Esophagus muscularis mucosa (tissue), 4 donors: Measurements from ENCODE around the gene DCP1B. TPM values are rescaled to one million over a fixed set of nuclear protein-coding genes. Genes with fewer than 3 reads are reported as not detected.

ENCODE experiments used
- DNase-seq: peaks from one replicate; pipeline ENCODE4 v3.0.0-alpha.2; 2017; ENCODE audit errors: extremely low spot score
- H3K27ac ChIP-seq, 4 donors: fragments of 200-600 bp; sonication (generic); replicated peaks in 1 of 4; 1 replicate in 3 of 4; 2 replicates in 1 of 4; pipeline ENCODE4 v1.5.1; 2016 to 2019; ENCODE audit warnings: mild to moderate bottlenecking in 1 of 4
- H3K27me3 ChIP-seq, 4 donors: fragments of 200-600 bp; sonication (generic); one replicate each; pipeline versions ENCODE4 v1.5.1 to v1.6.0; 2016 to 2019
- H3K36me3 ChIP-seq, 4 donors: fragments of 200-600 bp; sonication (generic); one replicate each; pipeline ENCODE4 v1.5.1; 2016 to 2019
- H3K4me1 ChIP-seq, 4 donors: fragments of 200-600 bp; sonication (generic); one replicate each; pipeline ENCODE4 v1.5.1; 2016 to 2019
- H3K4me3 ChIP-seq, 4 donors: fragments of 200-600 bp; sonication (generic); 1 replicate in 2 of 4; 2 replicates in 2 of 4; pipeline ENCODE4 v1.5.1; 2016 to 2019; ENCODE audit warnings: mild to moderate bottlenecking in 4 of 4, moderate library complexity in 1 of 4
- H3K9me3 ChIP-seq, 4 donors: fragments of 200-600 bp; sonication (generic); 1 replicate in 3 of 4; 2 replicates in 1 of 4; pipeline ENCODE4 v1.5.1; 2016 to 2019
- EP300 ChIP-seq: sonication (generic); formaldehyde crosslinking; IDR thresholded peaks from one replicate; pipeline ENCODE4 v1.6.1; 2017; ENCODE audit warnings: antibody characterized with exemption
- POLR2A ChIP-seq: fragments of 450-650 bp; IDR thresholded peaks from one replicate; pipeline ENCODE4 v1.6.1; 2017; ENCODE audit warnings: antibody characterized with exemption, moderate library complexity, mild to moderate bottlenecking, low read depth
- POLR2AphosphoS5 ChIP-seq, 2 donors: sonication (generic); formaldehyde crosslinking; IDR thresholded peaks; one replicate each; pipeline ENCODE4 v1.6.1; 2017; ENCODE audit warnings: antibody characterized with exemption in 2 of 2
- WGBS: methylation state at CpG from one replicate; pipeline ENCODE4 v1.1.5; 2018; 5-methylcytosine and 5-hydroxymethylcytosine counted together
- intact Hi-C: fragments of 100-400 bp; cut with DNase I; formaldehyde crosslinking; loops from one replicate; pipeline ENCODE4 v1.15.1; 2023
- total RNA-seq, 4 donors: library from RNA; depleted of rRNA; stranded (reverse); fragments of >200 nt; gene quantifications; one replicate each; pipeline versions ENCODE4 v1.1.0 to v1.2.1, GENCODE V29; 2016
- TF ChIP-seq, protein P1 (sequence below), 3 experiments: fragments of 200-600 bp in 2 of 3; fragments of 450-650 bp in 1 of 3; sonication (generic) in 2 of 3; IDR thresholded peaks; one replicate each; pipeline ENCODE4 v1.5.1; 2017 to 2019; ENCODE audit warnings: antibody characterized with exemption in 3 of 3, mild to moderate bottlenecking in 2 of 3, moderate library complexity in 1 of 3

The DCP1B gene
- total RNA-seq, 4 donors from 2014 or later, result 22.0 to 26.5 (median 24.4) TPM

DNA sequence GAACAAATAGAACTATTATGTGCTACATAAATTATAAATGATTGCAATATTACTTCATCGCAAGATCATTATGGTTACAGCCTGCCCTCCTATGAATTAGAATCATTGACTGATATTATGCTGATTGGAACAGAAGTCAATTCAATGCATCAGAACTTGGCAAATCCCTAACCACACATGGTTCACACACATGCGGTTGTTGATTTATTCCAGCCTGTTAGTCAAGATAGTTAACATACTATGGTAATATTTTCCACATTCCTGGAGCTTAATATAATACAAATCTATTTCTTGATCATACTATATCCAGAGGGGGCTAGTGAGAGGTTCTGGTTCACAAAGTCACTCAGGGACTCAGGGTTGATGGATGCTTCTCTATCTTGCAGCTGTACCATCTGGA, 38.8 kb upstream of the DCP1B start:
- intact Hi-C loops, result no loop called here
- WGBS, result 85% methylated on average over 2 of the region's 2 CpGs
- H3K4me3 ChIP-seq, result no peak overlapping the region

DNA sequence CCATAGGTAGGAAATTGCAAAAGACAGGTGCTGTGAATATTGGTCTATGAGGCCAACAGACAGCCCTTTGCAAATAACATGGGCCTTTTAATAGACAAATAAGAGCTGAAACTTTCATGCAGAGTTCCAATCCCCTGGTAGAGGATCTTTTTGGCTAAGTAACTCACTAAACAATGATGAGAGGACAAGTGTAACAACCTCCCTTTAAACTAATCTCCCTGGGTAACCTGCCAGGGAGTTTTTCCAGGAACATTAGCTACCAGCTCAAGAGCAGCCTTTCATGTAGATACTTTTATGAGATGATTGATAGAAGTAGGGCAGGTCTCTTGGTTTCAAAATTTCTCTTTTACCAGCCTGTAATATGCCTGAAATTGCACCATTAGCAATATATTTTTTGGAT, 34.8 kb upstream of the DCP1B start:
- peak overlapping the region in 1 of 4 donors; percentile 0 for H3K27ac ChIP-seq

More for the DNA sequence above, 38.8 kb upstream of the DCP1B start:
- DNase-seq, result no peak
- Histone ChIP-seq H3K36me3 (peaks cover 0 to 4% (median 0%) of the 10 kb centered on the region in 4 donors), H3K4me1 (peaks cover 0 to 10% (median 8%) of the 10 kb centered on the region in 4 donors), H3K27me3 (no peaks in the 10 kb centered on the region), H3K9me3 (no peaks in the 10 kb centered on the region), H3K27ac (no peak overlapping the region)
- TF ChIP-seq POLR2AphosphoS5 (IDR thresholded peaks at IDR 0.05), result no peak
- TF ChIP-seq EP300, result no peak
- TF ChIP-seq POLR2A, result no peak
- TF ChIP-seq, protein P1, sequence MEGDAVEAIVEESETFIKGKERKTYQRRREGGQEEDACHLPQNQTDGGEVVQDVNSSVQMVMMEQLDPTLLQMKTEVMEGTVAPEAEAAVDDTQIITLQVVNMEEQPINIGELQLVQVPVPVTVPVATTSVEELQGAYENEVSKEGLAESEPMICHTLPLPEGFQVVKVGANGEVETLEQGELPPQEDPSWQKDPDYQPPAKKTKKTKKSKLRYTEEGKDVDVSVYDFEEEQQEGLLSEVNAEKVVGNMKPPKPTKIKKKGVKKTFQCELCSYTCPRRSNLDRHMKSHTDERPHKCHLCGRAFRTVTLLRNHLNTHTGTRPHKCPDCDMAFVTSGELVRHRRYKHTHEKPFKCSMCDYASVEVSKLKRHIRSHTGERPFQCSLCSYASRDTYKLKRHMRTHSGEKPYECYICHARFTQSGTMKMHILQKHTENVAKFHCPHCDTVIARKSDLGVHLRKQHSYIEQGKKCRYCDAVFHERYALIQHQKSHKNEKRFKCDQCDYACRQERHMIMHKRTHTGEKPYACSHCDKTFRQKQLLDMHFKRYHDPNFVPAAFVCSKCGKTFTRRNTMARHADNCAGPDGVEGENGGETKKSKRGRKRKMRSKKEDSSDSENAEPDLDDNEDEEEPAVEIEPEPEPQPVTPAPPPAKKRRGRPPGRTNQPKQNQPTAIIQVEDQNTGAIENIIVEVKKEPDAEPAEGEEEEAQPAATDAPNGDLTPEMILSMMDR (IDR thresholded peaks at IDR 0.05), result no peak

DNA sequence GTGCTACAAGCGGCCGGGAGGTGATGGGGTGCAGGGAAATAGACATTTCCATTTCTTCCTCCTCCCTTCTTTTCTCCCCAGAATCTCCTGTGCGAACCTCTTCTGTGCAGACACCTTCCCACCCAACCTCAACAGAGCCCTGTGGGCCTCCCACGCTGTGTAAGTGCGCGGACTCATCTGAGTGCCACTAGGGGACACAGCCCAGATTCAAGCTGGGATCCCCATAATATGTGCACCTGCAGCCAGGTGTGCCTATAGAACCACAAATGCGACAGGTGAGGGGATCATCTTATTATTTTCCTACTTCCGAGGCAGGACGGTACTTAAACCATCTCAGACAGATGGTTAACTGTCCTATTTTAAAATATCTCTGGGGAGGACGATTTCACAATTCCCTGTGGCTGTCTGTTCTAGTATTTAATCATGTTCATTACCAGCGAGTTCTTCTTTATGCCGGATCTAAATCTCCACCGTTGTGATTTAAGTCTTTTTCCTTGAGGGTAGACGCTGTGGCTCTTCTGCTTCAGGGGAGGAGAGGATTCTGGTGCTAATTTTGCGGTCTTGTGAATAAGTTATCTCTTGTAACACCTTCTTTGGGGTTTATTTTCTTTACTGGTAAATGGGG, 31.3 kb upstream of the DCP1B start:
- no peaks in the 10 kb centered on the region for H3K36me3 ChIP-seq
- no peak for DNase-seq
- H3K4me3 ChIP-seq, result peak overlapping the region; percentile 42 to 49 (median 44)
- intact Hi-C loops, result loop anchor here (2.0 to 5.0 kb wide), 3 partner anchors 93 to 547 kb away; no protein-coding TSS in a partner anchor
- H3K27ac ChIP-seq, result peak overlapping the region in 2 of 4 donors; percentile 52 to 53
- no peaks in the 10 kb centered on the region for H3K27me3 ChIP-seq
- no peaks in the 10 kb centered on the region for H3K9me3 ChIP-seq
- TF ChIP-seq EP300 (no peak), POLR2AphosphoS5 (IDR thresholded peaks at IDR 0.05) (no peak), POLR2A (no peak)
- TF ChIP-seq, protein P1 (IDR thresholded peaks at IDR 0.05), result no peak
- peaks cover 18 to 37% (median 25%) of the 10 kb centered on the region in 4 donors for H3K4me1 ChIP-seq
- WGBS, result 60% methylated on average over 15 of the region's 15 CpGs

More for the DNA sequence above, 34.8 kb upstream of the DCP1B start:
- H3K36me3 ChIP-seq, result no peaks in the 10 kb centered on the region
- TF ChIP-seq POLR2A, result no peak
- peaks cover 18 to 29% (median 24%) of the 10 kb centered on the region in 4 donors for H3K4me1 ChIP-seq
- no peaks in the 10 kb centered on the region for H3K9me3 ChIP-seq
- intact Hi-C loops, result loop anchor here (5.0 kb wide), 2 partner anchors 97 to 543 kb away; no protein-coding TSS in a partner anchor
- H3K27me3 ChIP-seq, result no peaks in the 10 kb centered on the region
- H3K4me3 ChIP-seq, result no peak overlapping the region
- DNase-seq, result no peak

DNA sequence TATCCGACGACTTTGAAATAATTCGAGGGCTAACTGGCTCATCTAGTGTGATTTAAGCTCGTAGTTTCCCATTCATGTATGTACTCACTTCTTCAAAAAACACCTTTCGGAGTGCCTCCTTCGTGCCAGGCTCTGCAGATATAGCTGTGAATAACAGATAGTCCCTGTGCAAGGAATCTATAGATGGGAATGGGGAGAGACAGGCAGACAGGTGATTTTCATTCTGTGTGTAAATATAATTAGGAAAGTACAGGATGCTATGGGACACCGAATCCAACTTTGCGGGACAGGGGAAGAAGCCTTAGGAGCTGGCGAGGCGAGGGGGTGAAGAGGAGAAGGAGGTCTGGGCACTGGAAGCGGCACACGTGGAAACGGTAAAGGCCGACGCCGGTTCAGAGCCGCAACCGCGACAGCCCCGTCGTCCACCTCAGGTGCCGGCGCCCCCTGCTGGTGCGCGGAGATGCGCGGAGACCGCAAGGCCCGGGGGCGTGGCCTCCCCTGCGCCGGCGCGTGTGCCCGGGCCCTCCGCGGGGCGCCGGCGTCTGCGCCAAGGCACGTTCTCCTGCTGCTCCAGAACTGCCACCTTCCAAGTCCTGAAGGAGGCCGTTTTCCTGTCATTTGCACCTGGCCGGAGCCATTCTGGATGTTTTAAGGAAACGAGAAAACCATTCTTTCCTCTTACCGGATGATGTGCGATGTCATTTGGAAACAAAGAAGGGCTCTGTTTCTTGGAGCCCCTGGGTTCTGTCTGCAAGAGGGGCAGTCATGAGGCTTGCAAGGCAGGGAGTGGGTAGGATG, 30.6 kb upstream of the DCP1B start:
- Histone ChIP-seq H3K4me3 (peak overlapping the region; percentile 42 to 49 (median 44)), H3K27me3 (no peaks in the 10 kb centered on the region), H3K9me3 (no peaks in the 10 kb centered on the region), H3K27ac (peak overlapping the region in 2 of 4 donors; percentile 52 to 53), H3K36me3 (no peaks in the 10 kb centered on the region), H3K4me1 (peaks cover 18 to 37% (median 25%) of the 10 kb centered on the region in 4 donors)
- peak; percentile 94 for DNase-seq
- TF ChIP-seq POLR2AphosphoS5 (IDR thresholded peaks at IDR 0.05), result peak in 1 of 2 donors; percentile 71
- TF ChIP-seq, protein P1 (IDR thresholded peaks at IDR 0.05), result peak in 2 of 3 experiments; percentile 97
- TF ChIP-seq POLR2A, result no peak
- WGBS, result 29% methylated on average over 19 of the region's 47 CpGs
- intact Hi-C loops, result loop anchor here (2.0 to 5.0 kb wide), 3 partner anchors 93 to 547 kb away; no protein-coding TSS in a partner anchor

DNA sequence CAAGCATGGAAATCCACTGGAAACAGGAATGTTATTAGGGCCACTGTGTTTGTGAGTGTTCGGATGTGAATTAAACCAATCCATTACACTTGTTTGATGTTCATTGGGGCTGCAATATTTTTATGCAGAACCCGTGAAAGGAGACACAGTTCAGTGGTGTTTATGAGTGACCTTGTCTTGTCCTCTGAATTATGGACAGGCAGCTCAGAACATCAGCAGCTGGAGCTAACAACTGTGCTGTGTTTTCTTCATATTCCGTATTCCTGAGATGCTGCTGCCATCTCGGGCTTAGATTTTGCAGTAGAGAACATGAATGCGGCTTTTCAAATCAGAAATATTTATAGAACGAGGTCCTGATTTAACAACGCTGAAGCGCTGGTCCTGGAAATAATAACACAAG, 28.2 kb upstream of the DCP1B start:
- WGBS, result 72% methylated on average over 8 of the region's 8 CpGs
- H3K4me1 ChIP-seq, result peaks cover 16 to 28% (median 23%) of the 10 kb centered on the region in 4 donors
- H3K27me3 ChIP-seq, result no peaks in the 10 kb centered on the region
- intact Hi-C loops, result no loop called here
- TF ChIP-seq, protein P1 (IDR thresholded peaks at IDR 0.05), result no peak
- TF ChIP-seq EP300 (no peak), POLR2AphosphoS5 (IDR thresholded peaks at IDR 0.05) (no peak)
- H3K4me3 ChIP-seq, result no peak overlapping the region
- H3K36me3 ChIP-seq, result no peaks in the 10 kb centered on the region
- DNase-seq, result no peak
- no peaks in the 10 kb centered on the region for H3K9me3 ChIP-seq
- no peak overlapping the region for H3K27ac ChIP-seq
